GM10266 (cell line): ENCODE data around the gene CREB5.

Experiments
- DNase-seq: peaks from one replicate; pipeline ENCODE4 v3.0.0; 2012; ENCODE audit errors: extremely low spot score
- TF ChIP-seq, protein P1 (sequence below): IDR thresholded peaks from 2 replicates; pipeline ENCODE4 v1.5.1; 2012; ENCODE audit warnings: mild to moderate bottlenecking, low read depth; ENCODE audit not compliant: control insufficient read depth, insufficient read depth; ENCODE audit errors: missing control alignments

The CREB5 gene

DNA sequence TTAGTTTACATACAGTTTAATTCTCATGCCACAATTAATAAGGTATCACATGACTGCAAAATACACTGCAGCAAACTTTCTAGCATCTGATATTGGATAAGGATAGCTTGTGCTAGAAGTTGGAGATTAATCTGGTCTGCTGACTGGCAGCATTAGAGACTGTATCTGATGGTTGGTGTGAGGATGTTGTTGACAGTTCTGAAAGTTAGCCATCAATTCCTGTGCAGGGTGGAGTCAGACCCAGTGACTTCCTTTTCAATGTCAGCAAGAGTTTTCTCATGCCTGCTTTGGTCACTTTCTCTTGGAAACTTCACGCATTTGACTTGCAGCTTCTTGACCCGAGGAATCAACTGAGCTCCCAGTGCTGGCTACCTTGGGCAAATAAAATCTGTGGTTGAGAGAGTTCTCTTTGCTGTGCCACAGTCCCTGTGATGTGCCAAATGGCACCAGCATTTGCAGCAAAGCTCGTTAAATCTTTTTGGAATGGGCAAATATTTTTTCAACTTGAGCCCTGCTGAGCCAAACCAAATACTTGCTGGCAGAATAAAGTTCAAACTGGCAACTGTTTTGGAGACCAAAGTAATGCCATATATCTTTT lies 312.8 kb downstream of the CREB5 start:
- no peak for DNase-seq
- TF ChIP-seq, protein P1, sequence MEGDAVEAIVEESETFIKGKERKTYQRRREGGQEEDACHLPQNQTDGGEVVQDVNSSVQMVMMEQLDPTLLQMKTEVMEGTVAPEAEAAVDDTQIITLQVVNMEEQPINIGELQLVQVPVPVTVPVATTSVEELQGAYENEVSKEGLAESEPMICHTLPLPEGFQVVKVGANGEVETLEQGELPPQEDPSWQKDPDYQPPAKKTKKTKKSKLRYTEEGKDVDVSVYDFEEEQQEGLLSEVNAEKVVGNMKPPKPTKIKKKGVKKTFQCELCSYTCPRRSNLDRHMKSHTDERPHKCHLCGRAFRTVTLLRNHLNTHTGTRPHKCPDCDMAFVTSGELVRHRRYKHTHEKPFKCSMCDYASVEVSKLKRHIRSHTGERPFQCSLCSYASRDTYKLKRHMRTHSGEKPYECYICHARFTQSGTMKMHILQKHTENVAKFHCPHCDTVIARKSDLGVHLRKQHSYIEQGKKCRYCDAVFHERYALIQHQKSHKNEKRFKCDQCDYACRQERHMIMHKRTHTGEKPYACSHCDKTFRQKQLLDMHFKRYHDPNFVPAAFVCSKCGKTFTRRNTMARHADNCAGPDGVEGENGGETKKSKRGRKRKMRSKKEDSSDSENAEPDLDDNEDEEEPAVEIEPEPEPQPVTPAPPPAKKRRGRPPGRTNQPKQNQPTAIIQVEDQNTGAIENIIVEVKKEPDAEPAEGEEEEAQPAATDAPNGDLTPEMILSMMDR, result no peak

DNA sequence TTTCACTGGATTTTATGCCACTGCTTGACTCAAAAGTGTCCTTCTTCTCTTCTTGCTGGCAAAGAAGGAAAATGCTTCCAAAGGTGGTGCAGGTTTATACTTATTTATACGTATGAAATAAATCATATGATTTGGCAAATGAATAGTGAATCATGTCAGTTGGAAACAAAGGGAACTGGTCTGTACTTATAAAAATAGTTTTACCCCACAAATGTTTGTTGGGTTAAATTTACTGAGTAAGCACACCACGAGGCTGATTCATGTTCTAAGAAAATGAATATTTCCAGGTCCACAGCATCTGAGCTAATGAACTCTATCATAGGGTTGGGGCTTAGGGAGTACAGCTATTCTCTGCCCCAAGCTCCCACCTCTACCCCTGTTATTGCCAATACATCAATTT lies 313.6 kb downstream of the CREB5 start:
- TF ChIP-seq, protein P1, result no peak
- DNase-seq, result no peak

DNA sequence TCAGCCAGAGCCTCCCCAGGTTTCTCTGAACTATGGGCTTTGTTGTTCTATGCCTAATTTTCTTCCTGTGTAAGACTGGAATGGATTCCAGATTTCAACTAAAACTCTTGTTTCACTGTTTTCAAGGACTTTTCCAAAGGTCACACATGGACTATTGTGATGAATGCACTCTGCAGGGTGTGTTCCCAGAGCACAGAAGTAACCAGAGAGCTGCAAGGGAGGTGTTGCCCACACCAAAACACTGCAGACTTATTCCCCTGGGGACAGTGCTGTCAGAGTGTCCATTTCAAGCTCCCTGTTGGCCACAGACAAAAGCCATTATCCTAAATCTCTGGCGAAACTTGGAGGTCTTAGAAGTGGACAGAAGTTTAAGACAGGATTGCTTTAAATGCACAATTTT lies 314.2 kb downstream of the CREB5 start:
- TF ChIP-seq, protein P1, result no peak
- DNase-seq, result no peak

DNA sequence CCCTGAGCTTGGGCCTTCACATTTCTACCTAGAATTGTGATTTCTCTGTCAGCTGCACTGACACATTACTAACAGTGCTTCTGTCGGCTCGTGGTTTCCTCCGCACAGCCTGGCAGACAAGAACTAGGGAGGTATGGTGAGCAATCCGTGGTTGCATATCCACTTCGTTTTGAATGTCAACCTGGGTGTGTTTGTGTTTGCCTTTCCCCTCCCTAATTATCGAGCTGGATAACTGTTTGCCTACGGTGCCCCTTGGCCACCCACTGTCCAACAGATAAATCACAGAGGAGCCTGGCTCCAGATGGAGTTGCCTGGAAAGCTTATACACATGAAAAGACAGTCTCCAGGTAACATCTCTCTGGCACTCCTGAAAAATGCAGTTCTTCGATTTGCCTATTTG lies 317.0 kb downstream of the CREB5 start:
- TF ChIP-seq, protein P1, result no peak
- no peak for DNase-seq

DNA sequence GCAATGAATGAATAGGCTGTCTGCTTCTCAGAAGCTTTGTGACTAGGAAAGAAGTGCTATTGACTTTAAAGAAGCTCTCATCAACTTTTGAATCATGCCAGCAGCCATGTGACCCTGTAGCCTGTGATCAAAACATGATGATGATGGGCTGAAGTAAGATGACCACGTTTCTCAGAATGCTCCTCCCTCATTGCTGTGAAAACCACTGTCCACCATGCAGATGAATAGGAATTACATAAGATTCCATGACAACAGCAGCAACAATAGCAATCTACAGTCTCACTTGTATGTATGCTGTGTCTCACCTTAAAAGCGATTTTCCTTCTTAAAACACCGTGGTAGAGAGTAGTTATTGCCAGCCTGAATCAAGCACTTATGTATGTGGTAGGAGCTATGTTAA lies 317.4 kb downstream of the CREB5 start:
- TF ChIP-seq, protein P1, result no peak
- no peak for DNase-seq

DNA sequence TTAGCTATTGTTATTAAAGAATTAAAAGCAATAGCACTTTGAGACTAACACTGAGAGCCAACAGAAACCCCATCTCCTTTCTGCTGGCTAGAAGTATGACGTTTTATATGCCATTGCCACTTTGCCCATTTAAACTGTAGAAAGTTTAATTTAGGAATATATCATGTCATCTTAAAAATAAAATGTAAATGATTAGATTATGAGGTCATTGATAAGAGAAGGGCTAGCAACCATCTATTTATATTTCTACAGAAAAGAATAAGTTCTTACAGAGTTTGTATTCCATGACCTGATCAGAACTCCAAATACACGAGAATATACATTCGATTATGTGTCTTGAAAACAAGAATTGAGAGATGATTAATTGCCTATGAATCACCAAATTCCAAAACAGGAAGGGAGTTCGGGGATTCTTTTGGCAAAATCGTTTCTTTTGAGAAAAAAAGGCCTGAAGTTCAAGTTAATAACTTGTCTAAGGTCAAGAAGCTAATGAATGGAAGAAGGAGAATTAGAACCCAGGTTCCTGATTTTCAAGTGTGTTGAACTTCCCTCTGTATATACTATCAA lies 318.9 kb downstream of the CREB5 start:
- TF ChIP-seq, protein P1, result no peak
- DNase-seq, result no peak

DNA sequence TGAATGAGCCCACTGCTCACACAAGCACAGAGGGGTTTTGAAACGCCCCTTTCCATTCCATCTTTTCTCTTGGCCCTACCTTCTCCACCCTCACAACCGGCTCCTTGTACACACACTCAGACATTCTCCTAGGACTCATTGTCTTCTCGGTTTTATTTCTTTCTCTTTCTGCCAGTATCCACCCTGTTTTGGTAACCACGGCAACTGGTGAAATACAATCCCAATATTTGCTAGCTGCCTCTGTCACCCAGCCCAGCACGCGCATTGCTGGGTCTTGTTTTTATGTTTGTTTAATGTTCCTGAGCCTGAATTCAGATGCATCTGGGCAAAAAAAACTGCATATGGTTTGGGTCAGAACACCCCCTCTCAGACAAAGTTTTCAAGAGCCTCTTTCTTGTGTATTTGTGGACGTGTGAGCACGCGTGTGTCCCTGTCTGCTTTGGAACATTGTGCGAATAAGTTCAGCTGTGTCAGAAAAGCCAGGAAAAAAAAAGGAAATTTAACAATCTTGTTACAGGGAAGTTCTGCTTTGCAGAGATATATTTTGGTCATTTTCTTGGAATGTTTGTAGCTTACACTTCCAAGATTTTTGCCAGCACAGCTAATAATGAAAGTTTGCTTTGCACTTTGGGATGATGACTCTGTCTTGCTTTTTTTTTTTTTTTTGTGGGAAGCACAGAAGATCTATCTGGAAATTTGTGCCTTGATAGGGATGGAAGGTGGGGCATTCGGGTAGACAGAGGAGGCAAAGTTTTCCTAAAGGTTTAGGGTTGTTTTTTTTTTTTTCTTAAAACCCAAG lies 320.0 kb downstream of the CREB5 start:
- TF ChIP-seq, protein P1, result no peak
- DNase-seq, result no peak
